Left kidney (tissue), 1 donor: ENCODE data around the gene DOCK11. TPM values are rescaled to one million over a fixed set of nuclear protein-coding genes. Genes with fewer than 3 reads are reported as not detected.

ENCODE experiments used
- polyA plus RNA-seq: library from polyadenylated mRNA; unstranded; fragments of 120-200 nt; gene quantifications from one replicate; pipeline ENCODE4 v1.2.1, GENCODE V29; 2013; ENCODE audit not compliant: insufficient read length

The DOCK11 gene
- polyA plus RNA-seq, 1 donor: 21.8 TPM

Other genes with a start within 250 kb of the DOCK11 start
- 14.7 TPM for gene WDR44, start 149.7 kb upstream of the DOCK11 start, polyA plus RNA-seq
- gene IL13RA1, start 231.8 kb downstream of the DOCK11 start, polyA plus RNA-seq: 58.9 TPM